Liver (tissue), 3 donors: ENCODE data around the gene SEMA6D.

ENCODE experiments used
- FOXA1 ChIP-seq: IDR thresholded peaks from 2 replicates; pipeline ENCODE4 v1.6.1; 2016; ENCODE audit warnings: antibody characterized with exemption
- JUND ChIP-seq, 2 donors: IDR thresholded peaks; 2 replicates each; pipeline ENCODE4 v1.6.1; 2016; ENCODE audit warnings: antibody characterized with exemption in 2 of 2
- RAD21 ChIP-seq, 2 donors: IDR thresholded peaks; 2 replicates each; pipeline ENCODE4 v1.6.1; 2016; ENCODE audit warnings: antibody characterized with exemption in 2 of 2, mild to moderate bottlenecking in 2 of 2
- TAF1 ChIP-seq: conservative IDR thresholded peaks from 2 replicates; pipeline ENCODE4 v1.6.1; 2016; ENCODE audit warnings: antibody characterized with exemption, mild to moderate bottlenecking
- YY1 ChIP-seq: IDR thresholded peaks from 2 replicates; pipeline ENCODE4 v1.6.1; 2016; ENCODE audit warnings: antibody characterized with exemption, mild to moderate bottlenecking
- TF ChIP-seq, protein P1 (sequence below): fragments of 150-350 bp; IDR thresholded peaks from 2 replicates; pipeline ENCODE4 v1.5.1; 2017; ENCODE audit warnings: improper control_type of control experiment, low read depth, low read length; ENCODE audit not compliant: missing input control
- TF ChIP-seq, protein P2 (sequence below): IDR thresholded peaks from 2 replicates; pipeline ENCODE4 v1.6.1; 2016; ENCODE audit warnings: antibody characterized with exemption
- TF ChIP-seq, protein P3 (sequence below): IDR thresholded peaks from 2 replicates; pipeline ENCODE4 v1.6.1; 2016; ENCODE audit warnings: antibody characterized with exemption, mild to moderate bottlenecking
- donor health status: healthy.
- donor health status: healthy.

DNA sequence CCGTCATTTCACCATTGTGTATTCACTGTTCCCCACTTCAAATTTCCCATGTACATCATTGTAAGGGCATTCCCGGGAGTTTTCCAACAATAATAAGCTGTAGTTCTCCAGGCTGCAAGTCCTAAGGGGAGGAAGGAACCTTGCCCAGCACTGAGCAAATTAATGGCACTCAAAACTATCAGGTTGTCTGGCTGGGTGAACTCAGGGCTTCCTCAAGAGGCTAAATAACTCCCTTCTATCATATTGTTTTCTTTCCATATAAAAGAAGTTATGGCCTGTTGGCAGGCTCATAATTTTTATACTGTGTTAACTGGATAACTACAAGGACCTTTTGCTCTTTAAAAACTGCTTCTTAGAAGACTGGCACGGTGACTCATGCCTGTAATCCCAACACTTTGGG is 71.4 kb downstream of the SEMA6D start:
- TF ChIP-seq JUND (IDR thresholded peaks at IDR 0.05) (no peak), TAF1 (no peak), FOXA1 (no peak), YY1 (no peak), RAD21 (IDR thresholded peaks at IDR 0.05) (no peak)
- TF ChIP-seq, protein P1, sequence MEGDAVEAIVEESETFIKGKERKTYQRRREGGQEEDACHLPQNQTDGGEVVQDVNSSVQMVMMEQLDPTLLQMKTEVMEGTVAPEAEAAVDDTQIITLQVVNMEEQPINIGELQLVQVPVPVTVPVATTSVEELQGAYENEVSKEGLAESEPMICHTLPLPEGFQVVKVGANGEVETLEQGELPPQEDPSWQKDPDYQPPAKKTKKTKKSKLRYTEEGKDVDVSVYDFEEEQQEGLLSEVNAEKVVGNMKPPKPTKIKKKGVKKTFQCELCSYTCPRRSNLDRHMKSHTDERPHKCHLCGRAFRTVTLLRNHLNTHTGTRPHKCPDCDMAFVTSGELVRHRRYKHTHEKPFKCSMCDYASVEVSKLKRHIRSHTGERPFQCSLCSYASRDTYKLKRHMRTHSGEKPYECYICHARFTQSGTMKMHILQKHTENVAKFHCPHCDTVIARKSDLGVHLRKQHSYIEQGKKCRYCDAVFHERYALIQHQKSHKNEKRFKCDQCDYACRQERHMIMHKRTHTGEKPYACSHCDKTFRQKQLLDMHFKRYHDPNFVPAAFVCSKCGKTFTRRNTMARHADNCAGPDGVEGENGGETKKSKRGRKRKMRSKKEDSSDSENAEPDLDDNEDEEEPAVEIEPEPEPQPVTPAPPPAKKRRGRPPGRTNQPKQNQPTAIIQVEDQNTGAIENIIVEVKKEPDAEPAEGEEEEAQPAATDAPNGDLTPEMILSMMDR, result no peak
- TF ChIP-seq, protein P2, sequence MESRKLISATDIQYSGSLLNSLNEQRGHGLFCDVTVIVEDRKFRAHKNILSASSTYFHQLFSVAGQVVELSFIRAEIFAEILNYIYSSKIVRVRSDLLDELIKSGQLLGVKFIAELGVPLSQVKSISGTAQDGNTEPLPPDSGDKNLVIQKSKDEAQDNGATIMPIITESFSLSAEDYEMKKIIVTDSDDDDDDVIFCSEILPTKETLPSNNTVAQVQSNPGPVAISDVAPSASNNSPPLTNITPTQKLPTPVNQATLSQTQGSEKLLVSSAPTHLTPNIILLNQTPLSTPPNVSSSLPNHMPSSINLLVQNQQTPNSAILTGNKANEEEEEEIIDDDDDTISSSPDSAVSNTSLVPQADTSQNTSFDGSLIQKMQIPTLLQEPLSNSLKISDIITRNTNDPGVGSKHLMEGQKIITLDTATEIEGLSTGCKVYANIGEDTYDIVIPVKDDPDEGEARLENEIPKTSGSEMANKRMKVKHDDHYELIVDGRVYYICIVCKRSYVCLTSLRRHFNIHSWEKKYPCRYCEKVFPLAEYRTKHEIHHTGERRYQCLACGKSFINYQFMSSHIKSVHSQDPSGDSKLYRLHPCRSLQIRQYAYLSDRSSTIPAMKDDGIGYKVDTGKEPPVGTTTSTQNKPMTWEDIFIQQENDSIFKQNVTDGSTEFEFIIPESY, result no peak
- TF ChIP-seq, protein P3, sequence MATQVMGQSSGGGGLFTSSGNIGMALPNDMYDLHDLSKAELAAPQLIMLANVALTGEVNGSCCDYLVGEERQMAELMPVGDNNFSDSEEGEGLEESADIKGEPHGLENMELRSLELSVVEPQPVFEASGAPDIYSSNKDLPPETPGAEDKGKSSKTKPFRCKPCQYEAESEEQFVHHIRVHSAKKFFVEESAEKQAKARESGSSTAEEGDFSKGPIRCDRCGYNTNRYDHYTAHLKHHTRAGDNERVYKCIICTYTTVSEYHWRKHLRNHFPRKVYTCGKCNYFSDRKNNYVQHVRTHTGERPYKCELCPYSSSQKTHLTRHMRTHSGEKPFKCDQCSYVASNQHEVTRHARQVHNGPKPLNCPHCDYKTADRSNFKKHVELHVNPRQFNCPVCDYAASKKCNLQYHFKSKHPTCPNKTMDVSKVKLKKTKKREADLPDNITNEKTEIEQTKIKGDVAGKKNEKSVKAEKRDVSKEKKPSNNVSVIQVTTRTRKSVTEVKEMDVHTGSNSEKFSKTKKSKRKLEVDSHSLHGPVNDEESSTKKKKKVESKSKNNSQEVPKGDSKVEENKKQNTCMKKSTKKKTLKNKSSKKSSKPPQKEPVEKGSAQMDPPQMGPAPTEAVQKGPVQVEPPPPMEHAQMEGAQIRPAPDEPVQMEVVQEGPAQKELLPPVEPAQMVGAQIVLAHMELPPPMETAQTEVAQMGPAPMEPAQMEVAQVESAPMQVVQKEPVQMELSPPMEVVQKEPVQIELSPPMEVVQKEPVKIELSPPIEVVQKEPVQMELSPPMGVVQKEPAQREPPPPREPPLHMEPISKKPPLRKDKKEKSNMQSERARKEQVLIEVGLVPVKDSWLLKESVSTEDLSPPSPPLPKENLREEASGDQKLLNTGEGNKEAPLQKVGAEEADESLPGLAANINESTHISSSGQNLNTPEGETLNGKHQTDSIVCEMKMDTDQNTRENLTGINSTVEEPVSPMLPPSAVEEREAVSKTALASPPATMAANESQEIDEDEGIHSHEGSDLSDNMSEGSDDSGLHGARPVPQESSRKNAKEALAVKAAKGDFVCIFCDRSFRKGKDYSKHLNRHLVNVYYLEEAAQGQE, result no peak
